Ishikawa (cell line): ENCODE measurements around the gene KMT2E.

Experiments used
- CEBPB ChIP-seq: IDR thresholded peaks from 2 replicates; pipeline ENCODE4 v1.6.1; 2012
- CREB1 ChIP-seq: IDR thresholded peaks from 2 replicates; pipeline ENCODE4 v1.6.1; 2012; ENCODE audit warnings: low read depth
- EGR1 ChIP-seq: IDR thresholded peaks from 2 replicates; pipeline ENCODE4 v1.6.1; 2012
- EP300 ChIP-seq: IDR thresholded peaks from 2 replicates; pipeline ENCODE4 v1.6.1; 2012; ENCODE audit warnings: borderline replicate concordance
- FOXM1 ChIP-seq: IDR thresholded peaks from 2 replicates; pipeline ENCODE4 v1.6.1; 2012; ENCODE audit warnings: low read depth, borderline replicate concordance
- MAX ChIP-seq: IDR thresholded peaks from 2 replicates; pipeline ENCODE4 v1.6.1; 2012
- NFIC ChIP-seq: IDR thresholded peaks from 2 replicates; pipeline ENCODE4 v1.6.1; 2012
- RAD21 ChIP-seq: IDR thresholded peaks from 2 replicates; pipeline ENCODE4 v1.6.1; 2012; ENCODE audit warnings: low read depth
- REST ChIP-seq: IDR thresholded peaks from 2 replicates; pipeline ENCODE4 v1.6.1; 2012; ENCODE audit warnings: low read depth, mild to moderate bottlenecking
- TAF1 ChIP-seq: IDR thresholded peaks from 2 replicates; pipeline ENCODE4 v1.6.1; 2012; ENCODE audit warnings: low read depth, mild to moderate bottlenecking
- TCF12 ChIP-seq: IDR thresholded peaks from 2 replicates; pipeline ENCODE4 v1.6.1; 2012; ENCODE audit warnings: low read depth
- TEAD4 ChIP-seq: IDR thresholded peaks from 2 replicates; pipeline ENCODE4 v1.6.1; 2012
- USF1 ChIP-seq: IDR thresholded peaks from 2 replicates; pipeline ENCODE4 v1.6.1; 2012
- YY1 ChIP-seq: IDR thresholded peaks from 2 replicates; pipeline ENCODE4 v1.6.1; 2012; ENCODE audit warnings: low read depth
- ZBTB7A ChIP-seq: IDR thresholded peaks from 2 replicates; pipeline ENCODE4 v1.6.1; 2012; ENCODE audit warnings: low read depth

The KMT2E gene

GRCh38 chr7:104985259-104985617 is 28.8 kb upstream of the KMT2E start:
- TF ChIP-seq FOXM1 = no peak
- TF ChIP-seq TCF12 = no peak
- no peak for TF ChIP-seq TEAD4
- no peak for TF ChIP-seq TAF1
- TF ChIP-seq NFIC = no peak
- TF ChIP-seq YY1 = no peak
- TF ChIP-seq ZBTB7A = no peak
- no peak for TF ChIP-seq EGR1
- TF ChIP-seq USF1 = no peak
- no peak for TF ChIP-seq CEBPB
- TF ChIP-seq EP300 = no peak
- TF ChIP-seq RAD21 = no peak
- TF ChIP-seq CREB1 = no peak
- TF ChIP-seq REST = no peak
- no peak for TF ChIP-seq MAX

- no peak for TF ChIP-seq USF1
- TF ChIP-seq TCF12 = no peak
- TF ChIP-seq EGR1 = no peak
- TF ChIP-seq ZBTB7A = no peak
- no peak for TF ChIP-seq NFIC
- no peak for TF ChIP-seq REST
These were observed 27.3 kb upstream of the KMT2E start for GRCh38 chr7:104986628-104987259.

GRCh38 chr7:104990983-104991382 is 23.0 kb upstream of the KMT2E start:
- TF ChIP-seq TAF1 = no peak
- TF ChIP-seq FOXM1 = no peak
- TF ChIP-seq ZBTB7A = no peak
- no peak for TF ChIP-seq TCF12
- no peak for TF ChIP-seq TEAD4
- TF ChIP-seq CEBPB = no peak
- no peak for TF ChIP-seq NFIC
- TF ChIP-seq EP300 = no peak
- TF ChIP-seq REST = no peak
- no peak for TF ChIP-seq EGR1
- TF ChIP-seq YY1 = no peak
- no peak for TF ChIP-seq RAD21
- TF ChIP-seq USF1 = no peak

- no peak for TF ChIP-seq EP300
- TF ChIP-seq MAX = no peak
These were observed 21.7 kb upstream of the KMT2E start for GRCh38 chr7:104992306-104992705.

- TF ChIP-seq RAD21 (no peak), TCF12 (no peak), NFIC (no peak)
These were observed 20.7 kb upstream of the KMT2E start for GRCh38 chr7:104993217-104993862.
